Activated B cell treated with CpG ODN at 0.5 μM for 24 hours (primary cell): ENCODE data around the gene UGT1A10. TPM values are rescaled to one million over a fixed set of nuclear protein-coding genes. Genes with fewer than 3 reads are reported as not detected.

ENCODE experiments used
- ATAC-seq: fragments of 200-7000 bp; cut with Tn5 transposase; one replicate; pipeline ENCODE4 v1.10.0; 2021; ENCODE audit warnings: low read depth, mild to moderate bottlenecking, moderate library complexity
- CTCF ChIA-PET: fragments of 350-600 bp; sonication (Branson Sonifier 250); formaldehyde crosslinking; loops from one replicate; lab custom pipeline; 2021; ENCODE audit warnings: antibody characterized with exemption; lab: Charles Lee
- POLR2A ChIA-PET: fragments of 350-600 bp; sonication (Branson Sonifier 250); formaldehyde crosslinking; loops from one replicate; lab custom pipeline; 2021; ENCODE audit warnings: antibody characterized with exemption; lab: Charles Lee
- DNase-seq: peaks from one replicate; pipeline ENCODE4 v3.0.0; 2022
- H3K27ac Mint-ChIP-seq: one replicate; pipeline ENCODE4 v1.8.0; 2020; ENCODE audit warnings: mixed read lengths
- H3K27me3 Mint-ChIP-seq: one replicate; pipeline ENCODE4 v1.8.0; 2021; ENCODE audit warnings: mixed read lengths
- H3K36me3 Mint-ChIP-seq: one replicate; pipeline ENCODE4 v1.8.0; 2021; ENCODE audit warnings: low read depth, mixed read lengths
- H3K4me1 Mint-ChIP-seq: one replicate; pipeline ENCODE4 v1.8.0; 2021; ENCODE audit warnings: mixed read lengths
- H3K4me3 Mint-ChIP-seq: one replicate; pipeline ENCODE4 v1.8.0; 2020; ENCODE audit warnings: mild to moderate bottlenecking, mixed read lengths
- H3K9me3 Mint-ChIP-seq: one replicate; pipeline ENCODE4 v1.8.0; 2020; ENCODE audit warnings: mixed read lengths
- intact Hi-C: fragments of 100-400 bp; cut with micrococcal nuclease; formaldehyde crosslinking; loops from one replicate; pipeline ENCODE4 v1.15.1; 2024
- total RNA-seq: library from RNA; stranded (reverse); gene quantifications from 2 replicates; pipeline ENCODE4 v1.2.3, GENCODE V29; 2022
- TF ChIP-seq, protein P1 (sequence below): fragments of 200-600 bp; IDR thresholded peaks from one replicate; pipeline ENCODE4 v1.8.0; 2022; ENCODE audit warnings: antibody characterized with exemption, mild to moderate bottlenecking

The UGT1A10 gene
- total RNA-seq, 1 donor from 2014 or later, result not detected

GRCh38 chr2:233819884-233820773 is 183.9 kb downstream of the UGT1A10 start:
- H3K4me3 Mint-ChIP-seq, result no peak overlapping the region
- intact Hi-C loops, result no loop called here
- H3K4me1 Mint-ChIP-seq, result no peaks in the 10 kb centered on the region
- H3K27ac Mint-ChIP-seq, result no peak overlapping the region
- DNase-seq (no peak), ATAC-seq (no peak)
- no peaks in the 10 kb centered on the region for H3K9me3 Mint-ChIP-seq
- ChIA-PET CTCF (no interaction called here), POLR2A (no interaction called here)
- TF ChIP-seq, protein P1, sequence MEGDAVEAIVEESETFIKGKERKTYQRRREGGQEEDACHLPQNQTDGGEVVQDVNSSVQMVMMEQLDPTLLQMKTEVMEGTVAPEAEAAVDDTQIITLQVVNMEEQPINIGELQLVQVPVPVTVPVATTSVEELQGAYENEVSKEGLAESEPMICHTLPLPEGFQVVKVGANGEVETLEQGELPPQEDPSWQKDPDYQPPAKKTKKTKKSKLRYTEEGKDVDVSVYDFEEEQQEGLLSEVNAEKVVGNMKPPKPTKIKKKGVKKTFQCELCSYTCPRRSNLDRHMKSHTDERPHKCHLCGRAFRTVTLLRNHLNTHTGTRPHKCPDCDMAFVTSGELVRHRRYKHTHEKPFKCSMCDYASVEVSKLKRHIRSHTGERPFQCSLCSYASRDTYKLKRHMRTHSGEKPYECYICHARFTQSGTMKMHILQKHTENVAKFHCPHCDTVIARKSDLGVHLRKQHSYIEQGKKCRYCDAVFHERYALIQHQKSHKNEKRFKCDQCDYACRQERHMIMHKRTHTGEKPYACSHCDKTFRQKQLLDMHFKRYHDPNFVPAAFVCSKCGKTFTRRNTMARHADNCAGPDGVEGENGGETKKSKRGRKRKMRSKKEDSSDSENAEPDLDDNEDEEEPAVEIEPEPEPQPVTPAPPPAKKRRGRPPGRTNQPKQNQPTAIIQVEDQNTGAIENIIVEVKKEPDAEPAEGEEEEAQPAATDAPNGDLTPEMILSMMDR, result no peak
- peaks cover 17% of the 10 kb centered on the region for H3K27me3 Mint-ChIP-seq
- H3K36me3 Mint-ChIP-seq, result no peaks in the 10 kb centered on the region

DNA sequence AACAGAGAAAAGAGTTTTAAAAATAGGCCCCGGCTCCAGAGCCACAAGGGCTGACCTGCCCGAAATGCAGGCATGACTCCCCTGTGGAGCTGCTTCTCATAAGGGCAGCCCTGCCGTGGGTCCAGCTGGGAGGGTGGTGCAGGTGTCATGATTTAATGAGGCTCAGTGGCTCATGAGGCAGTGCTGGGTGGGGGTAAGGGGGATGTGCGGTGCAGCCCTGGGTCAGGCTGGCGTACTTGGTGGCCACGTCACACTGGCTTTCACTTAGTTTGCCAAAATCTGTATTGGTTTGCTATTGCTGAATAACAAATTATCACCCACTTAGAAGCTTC is 184.5 kb downstream of the UGT1A10 start:
- Mint-ChIP-seq H3K9me3 (no peaks in the 10 kb centered on the region), H3K27ac (no peak overlapping the region), H3K36me3 (no peaks in the 10 kb centered on the region), H3K4me3 (no peak overlapping the region), H3K27me3 (peaks cover 19% of the 10 kb centered on the region), H3K4me1 (no peaks in the 10 kb centered on the region)
- DNase-seq (no peak), ATAC-seq (no peak)
- intact Hi-C loops, result no loop called here
- CTCF ChIA-PET, result no interaction called here
- TF ChIP-seq, protein P1, result no peak
- POLR2A ChIA-PET, result no interaction called here

DNA sequence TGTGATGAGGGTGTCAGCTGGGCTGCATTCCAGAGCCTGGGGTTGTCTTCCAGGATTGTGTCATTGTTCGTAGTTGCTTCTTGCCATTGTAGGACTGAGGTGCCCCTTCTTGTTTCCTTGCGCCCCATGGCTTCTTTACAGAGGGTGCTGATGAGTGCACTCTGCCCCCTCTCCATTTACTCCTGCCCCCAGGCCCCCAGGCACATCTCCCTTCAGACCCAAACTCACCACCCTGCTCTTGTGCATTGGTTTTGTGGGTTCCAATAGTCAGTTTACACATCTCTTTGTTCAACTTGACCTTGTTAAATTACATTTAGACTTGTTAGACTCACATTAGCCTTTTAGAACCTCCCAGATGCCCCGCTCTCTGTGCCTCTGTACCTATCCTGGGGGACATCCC is 184.9 kb downstream of the UGT1A10 start:
- H3K4me3 Mint-ChIP-seq, result no peak overlapping the region
- TF ChIP-seq, protein P1, result no peak
- H3K36me3 Mint-ChIP-seq, result no peaks in the 10 kb centered on the region
- no peak overlapping the region for H3K27ac Mint-ChIP-seq
- DNase-seq (no peak), ATAC-seq (no peak)
- ChIA-PET CTCF (no interaction called here), POLR2A (no interaction called here)
- no peaks in the 10 kb centered on the region for H3K4me1 Mint-ChIP-seq
- H3K27me3 Mint-ChIP-seq, result peaks cover 15% of the 10 kb centered on the region
- intact Hi-C loops, result no loop called here
- no peaks in the 10 kb centered on the region for H3K9me3 Mint-ChIP-seq

DNA sequence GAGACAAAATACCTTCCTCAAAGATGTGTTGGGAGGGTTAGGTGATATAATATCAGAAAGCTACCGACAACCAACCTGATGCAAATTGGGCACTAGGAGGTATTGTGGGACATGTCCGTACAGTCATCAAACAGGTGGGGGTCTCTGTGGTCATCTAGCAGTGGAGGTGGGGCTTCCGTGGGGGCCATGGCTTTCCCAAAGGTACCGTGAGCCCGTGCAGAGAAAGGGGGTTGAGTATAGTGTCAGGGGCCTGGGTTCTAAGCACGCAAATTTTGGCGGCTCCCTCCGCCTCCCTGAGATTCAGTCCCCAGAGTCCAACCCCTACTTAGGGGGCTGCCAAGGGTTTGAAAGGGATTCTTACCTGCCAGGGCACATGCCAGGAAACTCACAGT is 185.5 kb downstream of the UGT1A10 start:
- H3K9me3 Mint-ChIP-seq, result no peaks in the 10 kb centered on the region
- CTCF ChIA-PET, result no interaction called here
- TF ChIP-seq, protein P1, result no peak
- DNase-seq (no peak), ATAC-seq (no peak)
- H3K27ac Mint-ChIP-seq, result no peak overlapping the region
- H3K4me1 Mint-ChIP-seq, result no peaks in the 10 kb centered on the region
- peaks cover 10% of the 10 kb centered on the region for H3K27me3 Mint-ChIP-seq
- H3K4me3 Mint-ChIP-seq, result no peak overlapping the region
- no peaks in the 10 kb centered on the region for H3K36me3 Mint-ChIP-seq
- intact Hi-C loops, result no loop called here
- POLR2A ChIA-PET, result no interaction called here

GRCh38 chr2:233822101-233822771 is 186.0 kb downstream of the UGT1A10 start:
- Mint-ChIP-seq H3K36me3 (no peaks in the 10 kb centered on the region), H3K27ac (no peak overlapping the region), H3K4me3 (no peak overlapping the region), H3K9me3 (no peaks in the 10 kb centered on the region), H3K27me3 (peaks cover 7% of the 10 kb centered on the region), H3K4me1 (no peaks in the 10 kb centered on the region)
- POLR2A ChIA-PET, result no interaction called here
- DNase-seq, result no peak
- ATAC-seq, result no peak
- TF ChIP-seq, protein P1, result no peak
- CTCF ChIA-PET, result no interaction called here
- intact Hi-C loops, result no loop called here
